ENCODE data around the gene COL15A1.

The COL15A1 gene

DNA sequence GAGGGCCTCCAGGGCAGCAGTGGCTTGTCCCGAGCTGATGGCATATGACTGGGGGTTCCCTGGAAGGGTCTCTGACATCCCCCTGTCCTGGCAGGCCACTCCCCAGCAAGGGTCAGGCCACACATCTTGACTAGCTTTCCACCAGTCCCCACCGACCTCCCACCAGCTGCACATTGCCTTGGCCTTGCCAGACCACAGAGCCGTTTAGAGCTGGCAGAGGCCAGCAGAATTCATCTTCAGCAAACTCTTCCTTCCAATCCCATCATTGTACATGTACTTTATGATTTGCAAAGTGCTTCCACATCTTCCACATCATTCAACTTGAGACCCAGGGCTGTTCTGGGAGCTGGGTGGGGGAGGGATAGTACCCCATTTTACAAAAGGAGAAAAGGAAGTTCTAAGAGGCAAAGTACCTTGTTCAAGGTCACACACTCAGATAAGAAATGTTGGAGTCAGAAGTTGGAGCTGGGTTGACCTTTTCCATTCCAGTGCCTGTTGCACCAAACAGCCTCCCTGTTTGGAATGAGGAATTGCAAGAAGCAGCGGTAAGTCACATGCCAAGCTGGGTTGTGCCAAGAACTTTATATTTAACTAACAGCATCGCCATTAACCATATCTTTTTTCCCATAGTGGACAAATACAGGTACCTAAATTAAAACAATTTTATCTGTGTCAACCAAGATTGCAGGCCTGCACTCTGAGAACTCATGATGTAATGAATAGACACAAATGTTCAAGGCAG lies 25.8 kb upstream of the COL15A1 start:
- DNase-seq = no peak

DNA sequence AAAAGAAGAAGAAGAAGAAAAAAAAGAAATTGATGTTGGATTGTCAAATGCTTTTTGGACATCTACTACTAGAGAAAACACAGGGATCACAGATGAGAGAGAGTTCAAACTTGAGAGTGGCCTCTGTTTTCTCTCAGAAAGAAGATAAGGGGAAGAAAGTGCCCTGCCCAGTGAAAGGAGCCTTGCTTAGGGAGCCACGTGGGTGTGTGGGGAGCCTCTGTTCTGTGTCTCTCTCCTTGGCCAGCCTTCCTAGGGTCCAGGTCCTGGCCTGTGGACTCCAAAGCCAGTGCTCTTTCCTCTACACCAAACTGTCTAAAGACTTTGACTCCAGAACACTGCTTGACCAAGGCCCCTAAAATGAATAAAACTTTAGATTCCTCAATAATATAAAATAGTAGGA lies 22.0 kb upstream of the COL15A1 start:
- DNase-seq = no peak

DNA sequence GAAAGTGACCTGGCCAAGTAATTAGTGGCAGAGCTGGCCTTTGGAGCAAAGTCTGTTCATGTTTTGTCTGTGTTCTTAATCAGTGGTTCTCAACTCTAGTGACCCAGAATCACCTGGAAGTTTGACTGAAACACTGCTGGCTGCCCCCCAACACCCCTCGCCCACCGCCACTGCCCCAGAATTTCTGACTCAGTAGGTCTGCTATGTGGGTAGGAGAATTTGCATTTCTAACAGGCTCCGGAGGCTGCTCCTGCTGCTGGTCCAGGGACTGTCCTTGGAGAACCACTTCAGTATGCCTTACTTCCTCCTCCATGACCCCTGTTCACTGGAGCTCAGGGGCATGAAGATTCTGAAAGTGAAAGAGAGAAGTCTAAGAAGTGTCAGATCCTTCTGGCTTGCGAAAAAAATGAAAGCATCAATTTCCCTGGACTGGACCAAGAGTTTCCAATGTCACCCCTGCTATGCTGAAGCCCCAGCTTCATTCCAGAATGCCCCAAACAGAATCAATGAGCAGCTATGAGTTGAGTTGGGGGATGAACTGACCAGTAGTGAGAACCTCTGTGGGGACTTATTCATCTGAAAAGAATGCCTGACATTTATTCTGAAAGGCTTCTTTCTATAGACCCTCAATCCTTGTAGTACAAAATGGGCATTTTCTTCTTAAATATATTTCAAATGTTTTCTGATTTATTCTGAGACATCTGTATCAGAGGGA lies 20.8 kb upstream of the COL15A1 start:
- DNase-seq = no peak

DNA sequence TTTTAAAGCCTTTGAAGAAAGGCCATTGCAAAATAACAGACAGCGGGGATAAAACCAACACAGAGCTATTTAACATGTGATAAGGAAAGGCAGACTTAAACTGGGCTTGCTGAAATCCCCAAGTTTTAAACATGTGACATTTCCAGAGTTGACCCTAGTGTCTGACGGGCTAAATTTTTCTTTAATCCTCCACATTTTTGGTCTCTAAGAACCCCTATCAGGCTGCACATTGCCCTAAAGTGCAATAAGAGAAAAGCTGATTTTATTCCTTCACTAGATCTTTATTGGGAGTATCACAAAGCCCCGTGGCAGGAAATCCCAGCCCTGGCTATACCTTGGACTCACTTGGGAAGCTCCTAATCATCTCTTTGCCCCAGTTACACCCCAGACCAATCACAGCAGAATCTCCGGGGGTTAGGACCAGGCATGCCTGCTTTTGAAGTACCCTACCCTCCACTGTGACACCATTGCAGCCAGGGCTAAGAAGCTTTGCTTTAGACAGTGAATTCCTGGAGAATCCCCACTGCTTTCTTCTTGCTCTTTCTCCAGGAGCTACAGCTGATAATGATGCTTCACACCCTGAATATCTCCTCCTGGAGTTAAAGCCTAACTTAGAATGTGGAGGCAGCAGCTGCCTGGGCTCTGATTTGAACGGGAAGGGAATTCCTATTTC lies 20.1 kb upstream of the COL15A1 start:
- DNase-seq = no peak

DNA sequence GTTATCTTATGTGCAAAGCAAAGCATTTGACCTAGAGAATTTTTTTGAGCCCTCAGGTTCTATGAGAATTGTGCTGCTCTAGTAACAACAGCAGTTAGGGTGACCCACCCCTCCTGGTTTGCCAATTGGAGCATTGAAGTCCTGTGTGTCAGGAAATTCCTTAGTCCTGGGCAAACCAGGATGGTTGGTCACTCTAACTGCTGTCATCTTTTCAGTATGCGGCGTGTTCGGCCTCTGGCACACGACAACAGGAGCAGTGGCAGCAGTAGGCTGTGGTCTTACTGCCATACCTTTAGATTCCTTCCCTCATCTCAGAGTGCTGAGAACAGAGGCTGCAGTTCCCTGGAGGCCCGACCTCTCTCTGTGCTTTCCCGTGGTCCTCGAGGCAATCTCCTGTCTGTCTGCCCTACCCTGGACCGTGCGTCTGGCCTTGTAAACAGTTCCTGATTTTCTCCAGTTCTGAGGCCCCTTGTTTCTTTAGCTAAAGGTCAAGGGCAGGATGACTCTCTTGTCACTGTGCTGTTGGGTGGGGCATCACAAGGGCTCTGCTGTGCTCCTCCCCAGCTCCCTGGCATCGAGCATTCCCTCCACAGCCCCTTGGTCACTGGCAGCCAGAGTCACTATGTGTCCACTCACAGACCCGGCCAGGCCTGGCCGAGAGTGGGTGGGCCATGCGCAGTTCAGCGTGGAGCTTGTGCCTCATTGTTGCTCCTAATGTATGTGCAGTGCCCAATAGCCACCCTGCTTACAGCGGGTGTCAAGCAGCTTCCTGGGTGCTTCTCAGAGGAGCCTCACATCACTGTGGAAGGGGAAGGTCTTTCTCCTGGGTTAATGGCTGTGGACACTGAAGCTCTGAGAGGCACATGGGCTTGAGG lies 18.5 kb upstream of the COL15A1 start:
- DNase-seq = no peak

DNA sequence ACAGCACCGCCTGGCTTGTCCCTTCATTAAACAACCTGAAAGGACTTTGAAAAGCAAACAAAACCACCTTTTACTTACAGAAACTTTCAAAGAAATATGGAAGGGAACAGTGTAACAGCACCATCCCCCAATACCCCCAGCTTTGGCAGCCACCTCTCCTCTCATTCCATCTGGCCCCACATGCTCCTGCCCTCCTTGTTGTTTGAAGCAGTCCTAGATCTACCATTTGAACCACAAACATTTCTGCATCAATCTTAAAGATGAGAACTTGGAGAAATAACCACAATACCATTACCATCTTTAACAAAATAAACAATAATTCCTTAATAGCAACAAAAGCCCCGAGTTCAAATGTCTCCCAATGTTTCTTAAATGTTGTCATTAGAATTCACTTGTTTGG lies 17.8 kb upstream of the COL15A1 start:
- DNase-seq = no peak

DNA sequence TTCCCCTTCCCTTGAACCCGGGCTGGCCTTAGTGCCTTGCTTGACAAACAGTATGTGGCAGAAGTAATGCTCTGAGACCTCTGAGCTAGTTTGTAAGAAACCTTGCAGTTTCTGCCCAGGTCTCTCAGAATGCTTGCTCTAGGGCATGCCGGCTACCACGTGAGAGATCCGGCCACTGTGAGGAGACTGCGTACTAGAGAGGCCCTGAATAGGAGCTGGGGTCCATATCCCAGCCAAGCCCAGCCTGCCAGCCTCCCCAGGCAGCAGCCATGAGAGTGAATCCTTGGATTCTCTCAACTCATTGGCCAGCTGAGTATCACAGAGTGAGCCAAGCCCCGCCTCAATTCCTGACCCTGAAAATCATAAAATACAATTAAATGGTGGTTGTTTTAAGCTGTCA lies 16.0 kb upstream of the COL15A1 start:
- DNase-seq = no peak

DNA sequence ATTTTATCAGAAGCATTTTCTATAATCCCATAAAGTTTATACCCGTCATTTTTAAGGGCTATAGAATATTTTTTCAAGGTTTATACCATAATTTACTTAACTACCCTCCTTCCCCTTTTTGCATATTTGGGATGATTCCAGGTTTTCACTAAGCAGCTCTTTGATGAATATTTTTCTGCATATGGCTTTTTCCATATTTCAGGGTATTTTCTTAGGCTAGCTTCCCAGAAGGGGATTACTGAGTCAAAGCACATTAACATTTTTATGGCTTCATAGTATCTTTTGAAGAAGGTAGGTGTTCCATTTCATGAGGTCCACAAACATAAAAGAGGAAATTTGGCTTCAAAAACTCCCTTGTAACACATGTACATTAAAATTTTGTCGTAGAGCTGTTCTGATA lies 14.6 kb upstream of the COL15A1 start:
- no peak for DNase-seq

DNA sequence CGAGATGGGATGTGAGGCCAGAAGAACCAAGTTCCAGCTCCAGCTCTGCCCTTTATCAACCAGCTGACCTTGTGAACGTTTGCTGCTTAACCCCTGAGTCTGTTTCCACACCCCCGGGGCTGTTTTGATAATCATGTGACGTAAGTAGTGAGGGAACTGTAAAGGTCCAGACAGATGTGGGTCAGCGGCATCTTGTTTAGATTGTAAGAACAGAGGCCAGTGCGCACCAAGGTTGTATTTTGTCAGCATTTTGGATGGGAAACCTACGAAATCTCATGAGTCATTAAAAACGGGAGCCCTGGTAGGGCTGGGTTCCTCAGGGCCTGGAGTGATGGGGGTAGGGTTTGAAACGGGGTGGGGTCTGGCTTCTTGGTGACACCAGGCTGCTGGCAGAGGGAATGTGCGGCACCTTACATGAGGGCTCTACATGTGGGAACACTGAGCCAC lies 13.8 kb upstream of the COL15A1 start:
- DNase-seq = no peak

DNA sequence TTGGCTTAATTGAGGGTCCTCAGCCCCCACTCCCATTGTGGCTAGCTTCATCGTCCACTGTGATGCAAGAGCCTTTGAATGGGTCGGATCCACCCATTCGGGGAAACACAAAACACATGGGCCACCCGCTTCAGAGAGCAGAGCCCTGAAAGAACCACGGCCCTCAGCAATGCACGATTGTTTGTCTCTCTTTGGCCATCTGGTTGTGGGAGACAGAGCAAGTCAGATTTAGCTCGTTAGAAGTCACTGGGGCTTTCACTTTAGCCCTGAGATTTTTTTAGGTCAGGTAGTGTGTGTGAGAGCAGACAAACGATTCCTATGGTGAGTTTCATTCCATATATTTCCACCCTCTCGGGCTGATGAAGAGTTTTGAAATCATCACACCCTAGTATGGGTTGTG lies 12.9 kb upstream of the COL15A1 start:
- DNase-seq = no peak

DNA sequence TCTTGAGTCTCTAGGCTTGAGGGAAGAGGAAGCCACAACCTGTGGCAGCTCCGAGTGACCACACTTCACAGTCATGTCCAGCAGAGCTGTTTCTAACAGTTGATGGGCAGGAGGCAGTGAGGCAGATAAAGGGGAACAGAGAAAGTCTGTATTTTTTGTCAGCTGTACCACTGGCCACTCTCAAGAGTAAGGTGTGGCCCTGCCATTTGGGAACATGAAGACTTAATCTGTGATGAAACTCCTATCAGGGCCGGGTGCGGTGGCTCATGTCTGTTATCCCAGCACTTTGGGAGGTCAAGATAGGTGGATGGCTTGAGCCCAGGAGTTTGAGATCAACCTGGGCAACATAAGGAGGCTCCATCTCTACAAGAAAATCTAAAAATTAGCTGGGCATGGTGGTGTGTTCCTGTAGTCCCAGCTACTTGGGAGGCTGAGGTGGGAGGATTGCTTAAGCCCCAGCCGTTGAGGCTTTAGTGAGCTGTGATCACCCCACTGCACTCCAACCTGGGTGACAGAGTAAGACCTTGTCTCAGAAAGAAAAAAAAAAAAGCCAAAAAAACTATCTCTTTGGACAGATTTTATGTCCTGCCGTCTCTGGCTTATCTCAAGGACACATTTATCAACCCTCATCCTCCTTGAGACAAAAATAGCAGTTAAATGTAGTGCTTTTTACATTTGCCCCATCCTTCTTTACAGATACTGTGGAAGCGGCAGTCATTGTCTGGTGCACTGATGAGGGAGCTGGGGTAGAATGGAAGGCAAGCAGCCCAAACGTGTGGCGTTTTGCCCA lies 11.9 kb upstream of the COL15A1 start:
- DNase-seq = no peak

DNA sequence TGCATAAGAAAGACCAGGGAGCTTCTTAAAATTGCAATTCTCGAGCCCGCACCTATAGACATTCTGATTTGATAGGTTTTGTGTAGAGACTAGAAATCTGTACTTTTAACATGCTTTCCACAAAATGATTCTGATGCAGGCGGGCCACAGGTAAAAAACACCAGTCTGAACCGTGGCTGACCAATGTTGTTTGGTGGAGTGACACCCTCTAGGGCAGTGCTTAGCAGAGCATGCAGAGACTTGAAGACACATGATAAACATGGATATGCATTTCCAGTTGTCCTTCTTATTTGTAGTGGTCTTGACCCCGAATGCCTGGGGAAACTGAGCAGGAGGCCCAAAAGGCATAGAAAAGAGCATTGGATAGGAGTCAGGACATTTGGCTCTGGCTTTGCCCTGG lies 10.5 kb upstream of the COL15A1 start:
- no peak for DNase-seq

DNA sequence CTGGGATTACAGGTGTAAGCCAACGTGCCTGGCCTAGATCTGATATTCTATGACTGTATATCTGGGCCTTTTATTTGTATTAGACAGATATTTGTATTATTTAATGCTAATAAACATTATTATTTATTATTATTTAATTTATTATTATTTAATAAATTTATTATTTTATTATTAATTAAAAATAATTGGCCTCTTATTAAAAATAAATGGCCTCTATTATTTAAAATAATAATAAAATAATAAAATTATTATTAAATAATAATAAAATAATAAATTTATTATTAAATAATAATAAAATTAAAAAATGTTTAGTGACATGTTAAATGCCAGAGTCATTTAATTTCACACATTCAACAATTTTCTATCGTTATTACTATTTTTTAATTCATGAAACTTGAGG lies 9.8 kb upstream of the COL15A1 start:
- no peak for DNase-seq

DNA sequence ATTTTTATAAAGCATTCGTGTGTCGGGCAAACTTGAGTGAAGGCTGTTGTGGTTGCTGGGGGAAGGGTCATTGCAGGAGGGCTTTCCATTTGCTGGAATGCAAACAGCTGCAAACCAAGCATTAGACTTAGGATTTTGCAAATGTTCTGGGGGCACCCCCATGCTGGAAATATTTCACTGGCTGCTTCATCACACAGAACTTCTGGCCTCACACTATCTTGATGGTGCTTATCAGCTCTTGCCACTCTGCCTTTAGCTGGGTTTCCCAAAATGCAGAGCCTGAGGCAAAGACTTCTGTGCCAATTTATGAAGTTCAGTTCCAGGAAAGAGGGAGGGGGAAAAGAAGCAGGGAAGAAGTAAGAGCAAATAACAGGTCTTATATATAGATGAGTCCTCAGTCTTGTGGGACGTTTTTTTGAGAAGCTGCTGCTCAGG lies 8.6 kb upstream of the COL15A1 start:
- no peak for DNase-seq

DNA sequence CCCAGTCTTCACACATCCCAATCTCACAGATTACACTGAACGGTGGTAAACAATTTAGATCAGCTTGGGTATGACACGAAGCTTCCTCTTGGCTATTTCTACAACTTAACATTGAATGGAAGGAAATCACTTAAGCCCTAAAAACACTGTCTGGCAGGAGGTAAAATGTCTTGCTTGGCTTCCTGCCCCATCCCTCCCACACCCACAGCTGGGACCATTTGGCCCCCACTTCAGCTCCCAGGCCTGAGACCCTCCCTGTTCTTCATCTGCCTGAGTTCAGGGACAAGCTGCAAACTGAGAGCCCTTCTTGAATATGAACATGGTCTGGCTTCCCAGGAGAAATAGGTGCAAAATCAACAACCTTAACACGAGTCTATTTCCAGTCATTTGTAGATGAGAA lies 3.4 kb upstream of the COL15A1 start:
- DNase-seq = no peak

DNA sequence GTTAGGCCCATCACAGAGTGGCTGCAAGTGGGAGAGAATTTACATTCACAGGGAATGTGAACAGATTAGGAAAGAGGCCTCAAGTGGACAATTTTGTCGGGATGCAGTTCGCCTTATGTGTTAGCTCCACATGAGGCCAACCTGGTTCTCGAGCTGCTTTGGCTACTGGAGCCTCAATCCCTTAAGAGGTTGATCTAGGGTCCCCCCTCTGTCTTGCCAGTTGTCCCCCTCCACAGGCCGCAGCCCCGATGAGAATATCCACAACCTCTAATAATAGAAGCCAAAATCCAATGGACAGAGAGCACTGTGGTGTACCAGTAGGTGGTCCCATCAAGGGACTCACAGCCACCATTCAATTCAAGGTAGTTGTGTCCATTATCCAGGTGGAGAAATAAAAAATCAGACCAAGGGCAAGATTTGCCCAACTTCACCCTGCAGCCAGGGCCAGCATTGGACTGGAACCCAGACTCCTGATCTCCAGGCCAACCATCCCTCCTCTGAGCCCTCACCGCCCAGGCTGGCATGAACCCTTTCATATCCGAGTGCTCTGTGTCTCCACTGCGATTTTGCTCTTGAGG lies 1.7 kb upstream of the COL15A1 start:
- DNase-seq = no peak

DNA sequence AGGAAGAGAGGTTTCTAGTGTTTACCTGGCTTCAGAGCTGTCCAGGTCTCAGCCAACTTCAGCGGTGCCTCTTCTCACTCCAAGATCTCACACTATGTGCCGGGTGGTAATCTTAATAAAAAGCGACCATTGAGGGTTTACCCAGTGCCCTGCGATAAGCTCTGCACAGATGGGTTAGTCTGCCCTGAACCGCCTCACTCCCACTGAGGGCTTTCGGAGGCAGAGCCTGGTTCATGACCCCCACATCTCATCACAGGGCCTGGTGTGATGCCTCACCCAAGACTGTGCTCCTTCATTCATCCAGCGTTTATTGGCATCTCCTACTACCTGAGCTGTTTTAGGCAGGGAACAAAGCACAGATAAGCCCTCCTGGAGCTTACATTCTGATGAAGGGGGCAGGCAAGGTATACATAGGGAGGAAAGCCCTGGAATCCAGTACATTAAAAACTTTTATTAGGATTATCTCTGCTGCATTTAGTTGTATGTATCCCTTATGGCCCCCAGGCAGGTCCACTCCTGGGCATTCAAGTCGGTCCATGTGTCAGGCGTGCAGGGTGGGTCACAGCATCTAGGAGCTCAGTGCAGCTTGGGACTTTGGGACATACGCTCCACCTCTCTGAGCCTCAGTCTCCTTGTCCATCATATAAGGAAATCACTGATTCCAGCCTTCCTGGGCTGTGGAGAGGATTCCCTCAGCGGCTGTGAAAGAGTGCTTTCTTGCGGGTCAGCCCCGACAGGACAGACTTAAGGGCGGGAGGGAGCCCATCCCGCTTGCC lies 613 bp upstream of the COL15A1 start:
- no peak for DNase-seq

DNA sequence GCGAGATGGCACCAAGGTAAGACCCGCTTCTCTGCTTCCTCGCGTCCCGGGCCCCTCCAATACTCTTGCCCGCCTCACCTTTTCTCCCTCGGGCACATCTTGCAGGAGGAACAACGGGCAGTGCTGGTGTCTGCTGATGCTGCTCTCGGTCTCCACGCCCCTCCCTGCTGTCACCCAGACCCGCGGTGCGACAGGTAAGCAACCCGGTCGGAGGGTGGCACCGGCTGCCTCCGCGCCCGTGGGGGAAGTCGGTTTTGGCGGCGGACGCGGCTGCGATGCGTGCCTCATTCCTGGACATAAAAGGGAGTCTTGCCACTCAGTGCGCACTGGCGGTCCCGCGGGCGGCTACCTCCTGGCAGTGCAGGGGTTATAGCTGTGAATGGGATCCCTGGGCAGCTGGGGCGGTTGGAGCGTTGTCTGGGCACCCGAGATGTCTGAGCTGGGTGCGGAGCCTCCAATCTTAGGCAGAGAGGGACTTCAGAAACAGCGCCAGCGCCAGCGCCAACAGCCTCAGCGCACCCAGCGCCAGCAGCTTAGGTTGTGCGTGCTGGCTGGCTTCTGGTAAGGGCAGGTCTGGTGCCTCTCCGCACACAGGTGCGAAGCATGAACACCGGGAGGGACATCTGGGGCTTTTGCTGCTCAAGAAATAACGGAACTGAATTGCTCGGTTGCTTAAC lies 488 bp downstream of the COL15A1 start:
- no peak for DNase-seq

DNA sequence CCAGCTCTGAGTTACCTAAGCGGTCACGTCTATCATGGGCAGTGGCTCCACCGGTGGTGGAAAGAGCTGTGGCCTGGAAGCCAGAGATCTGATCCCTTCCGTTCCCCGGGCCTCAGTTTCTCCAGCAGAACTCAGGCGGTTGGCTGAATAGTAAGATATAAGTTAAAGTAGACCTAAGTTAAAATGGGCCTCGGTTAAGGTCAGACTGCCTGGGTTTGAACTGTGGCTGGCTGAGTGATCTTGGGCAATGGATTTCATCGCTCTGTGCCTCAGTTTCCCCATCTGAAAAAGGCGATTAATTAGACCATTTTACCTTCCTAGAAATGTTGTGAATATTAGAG lies 997 bp downstream of the COL15A1 start:
- DNase-seq = no peak

DNA sequence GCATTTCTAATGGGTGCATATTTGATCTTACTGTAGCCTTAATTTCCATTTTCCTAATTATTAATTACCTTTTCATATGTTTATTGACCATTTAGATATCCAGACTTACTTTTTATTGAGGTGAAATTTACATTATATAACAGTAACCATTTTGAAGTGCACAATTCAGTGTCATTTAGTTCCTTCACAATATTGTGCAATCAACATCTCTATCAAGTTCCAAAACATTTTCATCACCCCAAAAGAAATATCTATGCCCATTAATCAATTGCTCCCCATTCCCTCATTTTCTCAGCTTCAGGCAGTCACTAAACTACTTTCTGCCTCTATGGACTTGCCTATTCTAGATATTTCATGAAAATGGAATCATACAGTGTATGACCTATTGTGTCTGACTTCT lies 5.9 kb downstream of the COL15A1 start:
- DNase-seq = no peak

DNA sequence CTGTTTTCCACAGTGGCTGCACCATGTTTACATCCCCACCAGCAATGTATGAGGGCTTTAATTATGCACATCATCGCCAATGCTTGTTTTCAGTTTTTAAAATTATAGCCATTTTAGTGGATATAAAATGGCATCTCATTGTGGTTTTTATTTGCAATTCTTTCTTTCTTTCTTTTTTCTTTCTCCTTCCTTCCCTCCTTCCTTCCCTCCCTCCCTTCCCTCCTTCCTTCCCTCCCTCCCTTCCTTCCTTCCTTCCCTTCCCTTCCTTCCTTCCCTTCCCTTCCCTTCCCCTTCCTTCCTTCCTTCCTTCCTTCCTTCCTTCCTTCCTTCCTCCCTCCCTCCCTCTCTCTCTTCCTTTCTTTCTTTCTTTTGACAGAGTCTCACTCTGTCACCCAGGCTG lies 6.6 kb downstream of the COL15A1 start:
- no peak for DNase-seq

Data from SW 1271 (cell line).